HG02884 (cell line): ENCODE measurements around the gene FASTKD1.

ENCODE experiments used
- ATAC-seq: cut with Tn5 transposase; IDR thresholded peaks from one replicate; pipeline ENCODE4 v1.9.1; 2021; ENCODE audit warnings: mild to moderate bottlenecking, moderate library complexity; ENCODE audit not compliant: unreplicated experiment

Gene FASTKD1

DNA sequence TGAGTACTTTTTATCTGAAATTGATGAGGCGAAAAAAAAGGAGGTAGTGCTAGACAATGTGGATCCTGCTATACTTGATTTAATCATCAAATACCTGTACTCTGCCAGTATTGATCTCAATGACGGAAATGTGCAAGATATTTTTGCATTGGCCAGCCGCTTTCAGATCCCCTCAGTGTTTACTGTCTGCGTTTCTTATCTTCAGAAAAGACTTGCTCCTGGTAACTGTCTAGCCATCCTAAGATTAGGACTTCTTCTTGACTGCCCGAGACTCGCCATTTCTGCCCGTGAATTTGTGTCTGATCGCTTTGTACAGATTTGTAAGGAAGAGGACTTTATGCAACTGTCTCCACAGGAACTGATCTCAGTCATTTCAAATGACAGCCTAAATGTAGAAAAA is 63.7 kb downstream of the FASTKD1 start:
- no peak for ATAC-seq

DNA sequence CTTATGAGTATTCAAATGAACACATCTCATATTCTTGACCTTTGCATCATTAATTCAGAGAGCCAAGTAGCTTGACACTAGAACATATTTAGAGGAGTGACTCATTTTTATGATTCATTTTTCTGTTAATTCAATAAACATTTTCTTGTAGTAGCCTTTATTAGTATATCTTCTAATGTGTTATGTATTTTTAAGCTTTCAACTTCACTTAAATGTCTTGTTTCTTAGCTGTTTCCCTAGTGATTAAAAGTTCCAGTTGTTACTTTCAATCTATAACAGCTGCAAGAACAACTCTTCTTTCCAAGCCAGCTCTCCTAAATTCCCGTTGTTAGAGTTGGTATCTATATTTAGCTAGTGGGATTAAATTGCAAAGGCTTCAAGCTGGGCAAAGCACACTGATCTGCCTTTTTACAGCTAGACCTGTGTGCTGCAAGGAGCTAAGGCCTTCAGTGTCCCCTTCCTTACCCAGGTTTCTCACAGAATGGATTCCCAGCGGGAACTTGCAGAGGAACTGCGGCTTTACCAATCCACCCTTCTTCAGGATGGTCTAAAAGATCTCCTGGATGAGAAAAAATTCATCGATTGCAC is 64.3 kb downstream of the FASTKD1 start, which contains the start of gene KLHL41:
Gene KLHL41 (plus strand): TSS at position 405 of the 588 bp plus-strand sequence. CDS start 77 bp downstream, at position 482.
- ATAC-seq, result no peak

DNA sequence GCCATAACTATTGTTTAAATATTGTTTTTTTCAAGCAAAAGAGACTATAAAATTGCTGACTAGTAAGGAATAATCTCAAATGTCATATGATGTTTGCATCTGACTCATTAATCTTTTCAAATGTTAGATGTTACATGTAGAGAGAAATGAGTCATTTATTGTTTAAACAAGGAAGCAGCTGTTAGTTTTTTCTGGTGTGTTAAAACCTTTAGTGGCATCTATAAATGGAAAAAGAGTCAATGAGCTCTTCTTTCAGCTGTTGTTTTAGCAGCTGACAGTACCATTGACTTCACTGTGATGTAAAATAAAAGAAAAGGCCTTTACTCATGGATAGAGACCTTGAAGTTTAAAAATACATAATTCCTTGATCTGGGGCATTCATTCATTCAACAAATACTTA is 66.0 kb downstream of the FASTKD1 start:
- no peak for ATAC-seq

DNA sequence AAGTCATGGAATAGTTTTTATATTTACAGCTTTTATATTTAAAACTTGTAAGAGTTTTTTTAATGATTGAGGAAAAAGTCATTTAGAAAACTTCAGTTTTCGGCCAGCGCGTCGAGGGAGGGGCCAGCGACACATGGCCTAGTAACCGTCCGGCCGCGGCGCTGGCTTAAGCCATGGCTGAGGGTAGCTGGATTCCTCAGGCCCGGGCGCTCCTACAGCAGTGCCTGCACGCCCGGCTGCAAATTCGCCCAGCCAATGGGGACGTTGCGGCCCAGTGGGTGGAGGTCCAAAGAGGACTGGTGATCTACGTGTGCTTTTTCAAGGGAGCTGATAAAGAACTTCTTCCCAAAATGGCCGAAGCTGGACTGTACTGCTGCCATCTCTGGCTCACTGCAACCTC is 69.0 kb downstream of the FASTKD1 start:
- no peak for ATAC-seq

DNA sequence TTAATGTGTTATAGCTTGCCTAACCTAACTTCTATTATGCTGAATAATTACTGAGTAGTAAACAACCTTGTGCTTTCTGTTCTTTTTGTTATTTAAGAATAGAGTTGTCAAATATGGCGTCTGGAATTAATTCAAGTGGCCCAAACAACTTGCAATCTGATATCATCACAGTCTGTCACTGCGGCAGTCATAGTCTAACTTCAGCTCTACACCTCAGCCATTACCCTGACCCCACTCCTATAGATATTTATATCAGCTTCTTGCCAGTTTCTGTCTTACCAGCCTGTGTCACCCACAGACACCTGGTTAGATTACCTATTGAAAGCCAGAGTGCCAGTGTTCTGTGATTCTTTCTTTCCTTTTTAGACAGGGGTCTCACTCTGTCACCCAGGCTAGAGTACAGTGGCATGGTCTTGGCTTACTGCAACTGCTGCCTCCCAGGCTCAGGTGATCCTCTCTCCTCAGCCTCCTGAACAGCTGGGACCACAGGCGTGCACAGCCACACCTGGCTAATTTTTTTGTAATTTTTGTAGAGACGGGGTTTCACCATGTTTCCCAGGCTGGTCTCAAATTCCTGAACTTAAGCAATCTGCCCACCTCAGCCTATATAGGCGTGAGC is 78.2 kb downstream of the FASTKD1 start:
- ATAC-seq, result no peak

DNA sequence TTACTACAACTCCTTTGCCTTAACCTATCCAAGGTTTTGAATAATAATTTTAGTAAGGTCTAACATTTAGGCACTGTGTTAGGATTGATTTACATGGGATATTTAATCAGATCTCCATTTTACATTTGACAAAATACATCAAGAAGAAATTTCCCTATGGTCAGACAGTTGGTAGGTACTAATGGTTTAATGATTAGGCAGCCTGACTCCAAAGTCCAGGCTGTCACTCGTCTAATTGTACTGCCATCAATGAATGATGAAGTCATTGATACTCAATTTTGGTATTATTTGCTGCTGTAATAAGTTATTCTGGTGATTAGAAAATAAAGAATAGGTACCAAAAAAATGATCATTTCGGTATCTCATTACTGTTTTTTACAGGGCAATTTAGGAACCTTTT is 80.3 kb downstream of the FASTKD1 start:
- ATAC-seq, result no peak

DNA sequence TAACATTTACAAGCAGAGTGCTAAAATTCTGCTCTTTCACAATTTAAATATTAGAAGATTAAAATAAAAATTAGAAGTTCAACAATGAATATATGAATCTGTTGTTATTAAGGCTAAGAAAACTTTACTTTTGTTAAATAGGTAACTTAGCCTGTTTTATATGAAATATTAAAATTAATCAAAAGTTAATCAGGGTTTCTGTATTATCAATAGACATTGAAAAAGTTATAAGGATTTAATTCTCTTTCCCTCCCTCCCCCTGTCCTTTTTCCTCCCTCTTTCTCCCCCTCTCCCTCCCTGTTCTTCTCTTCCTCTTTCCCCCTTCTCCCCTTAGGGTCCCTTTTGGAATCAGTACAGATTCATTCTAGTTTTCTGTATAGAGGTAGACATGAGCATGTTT is 82.3 kb downstream of the FASTKD1 start:
- ATAC-seq, result no peak

DNA sequence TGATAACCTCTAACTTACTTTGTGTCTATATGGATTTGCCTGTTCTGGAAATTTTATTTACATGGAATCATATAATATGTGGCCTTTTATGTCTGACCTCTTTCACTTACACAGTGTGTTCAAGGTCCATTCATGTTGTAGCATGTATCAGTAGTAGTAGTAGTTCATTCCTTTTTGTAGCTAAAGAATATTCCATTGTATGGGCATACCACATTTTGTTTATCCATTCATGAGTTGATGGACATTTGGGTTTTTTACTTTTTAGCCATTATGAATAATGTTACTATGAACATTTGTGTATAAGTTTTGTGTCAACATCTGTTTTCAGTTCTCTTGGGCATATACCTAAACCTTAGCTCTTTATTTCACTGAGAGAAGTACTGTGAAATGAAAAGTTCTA is 82.8 kb downstream of the FASTKD1 start:
- ATAC-seq, result no peak

DNA sequence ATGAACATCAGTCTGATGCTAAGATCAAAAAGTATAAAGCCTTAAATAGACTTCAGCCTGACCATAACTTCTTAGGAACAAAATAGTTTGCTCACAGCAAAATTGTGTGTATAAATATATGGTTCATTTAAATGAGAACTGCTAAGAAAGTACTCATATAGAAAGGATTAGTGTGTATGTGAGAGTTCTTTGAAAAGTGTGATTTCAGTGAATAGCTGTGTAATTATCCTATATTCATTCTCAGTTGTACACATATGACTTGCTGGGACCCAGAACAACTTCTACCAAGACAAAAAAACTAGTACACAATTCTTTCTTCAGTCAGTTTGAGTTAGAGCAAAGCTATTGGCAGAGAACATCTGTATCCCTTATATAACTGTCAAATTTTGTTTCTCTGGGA is 87.2 kb downstream of the FASTKD1 start:
- ATAC-seq, result no peak

DNA sequence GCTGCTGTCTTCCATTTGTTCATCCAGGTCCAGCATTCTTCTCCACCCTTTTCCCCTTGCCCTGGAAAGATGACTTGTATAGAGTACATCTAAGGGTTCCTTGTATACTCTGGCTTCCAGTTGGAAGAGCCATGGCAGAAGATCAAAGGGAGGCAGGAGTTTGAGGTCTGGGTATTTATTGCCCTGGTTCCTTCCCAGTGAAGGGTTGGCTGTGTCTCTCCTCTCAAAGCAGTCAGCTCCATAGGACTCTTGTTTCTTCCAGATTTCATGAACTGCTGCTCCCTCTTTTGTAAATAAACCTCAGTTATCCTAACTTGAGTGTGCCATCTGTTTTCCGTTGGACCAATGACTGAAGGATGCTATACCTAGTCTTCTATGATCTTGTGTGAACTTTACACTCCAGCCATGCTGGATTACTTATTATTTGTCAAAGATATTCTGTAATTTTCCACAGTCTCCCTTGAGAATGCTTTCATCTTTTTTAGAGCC is 88.0 kb downstream of the FASTKD1 start:
- no peak for ATAC-seq

DNA sequence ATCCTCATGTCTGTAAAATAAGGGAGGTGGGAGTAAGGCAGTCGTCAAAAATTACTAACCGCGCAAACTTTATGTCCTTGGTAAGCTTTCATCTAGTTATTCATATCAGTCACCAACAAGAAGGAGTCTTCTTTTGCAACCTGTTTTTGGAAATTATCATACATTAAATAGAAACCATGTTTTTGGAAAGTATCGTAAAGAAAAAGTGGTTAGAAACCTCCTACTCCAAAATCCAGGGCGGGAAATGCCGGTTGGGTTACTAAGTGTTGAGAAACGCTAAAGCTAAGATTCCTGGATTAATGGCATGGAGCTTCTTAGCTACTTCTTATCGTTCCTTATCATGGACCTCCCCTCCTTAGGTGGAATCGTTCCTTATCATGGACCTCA is 93.6 kb downstream of the FASTKD1 start:
- ATAC-seq, result peak; percentile 3
